Posterior cingulate gyrus (tissue), 11 donors: Measurements from ENCODE around the gene CALN1.

Experiments
- DNase-seq, 10 donors: peaks; one replicate each; pipeline versions ENCODE4 v3.0.0 to v3.0.0-alpha.2; 2020 to 2021; ENCODE audit warnings: mixed read lengths in 3 of 10
- intact Hi-C: fragments of 100-400 bp; cut with DNase I; formaldehyde crosslinking; loops from one replicate; pipeline ENCODE4 v1.15.1; 2023

The CALN1 gene

GRCh38 chr7:71733107-71733870 is 678.8 kb downstream of the CALN1 start:
- intact Hi-C loops: loop anchor here (1.0 kb wide), 1 partner anchor 876 kb away; no protein-coding TSS in a partner anchor
- DNase-seq: peak; percentile 69 to 97 (median 86)

- intact Hi-C loops: no loop called here
- no peak for DNase-seq
Measured at GRCh38 chr7:71731740-71732139, 680.4 kb downstream of the CALN1 start.
